Measurements from ENCODE around the gene ATXN8OS.
"Not testable (repeated sequence)": the region's sequence is repeated elsewhere in the genome, so short reads cannot be mapped to it uniquely, and the experiment has no call there.

The ATXN8OS gene

DNA sequence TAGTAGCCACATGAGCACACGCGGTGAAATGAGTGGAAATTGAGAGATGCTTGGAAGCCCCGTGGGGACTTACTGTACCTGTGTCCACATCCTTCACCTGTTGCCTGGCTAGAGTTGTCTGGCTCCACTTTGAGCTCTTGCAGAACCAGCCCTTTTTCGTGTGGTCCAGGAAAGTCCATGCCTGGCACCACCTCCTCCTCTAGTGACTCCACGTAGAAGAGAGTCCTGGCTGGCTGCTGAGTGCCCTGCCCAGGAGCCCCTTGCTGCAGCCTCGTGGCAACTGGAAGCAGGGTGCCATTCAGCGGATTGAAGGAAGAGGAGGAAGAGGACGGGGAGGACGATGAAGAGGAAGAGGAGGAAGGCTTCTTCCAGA, 515 bp upstream of the ATXN8OS start:
- TF ChIP-seq, protein P1, sequence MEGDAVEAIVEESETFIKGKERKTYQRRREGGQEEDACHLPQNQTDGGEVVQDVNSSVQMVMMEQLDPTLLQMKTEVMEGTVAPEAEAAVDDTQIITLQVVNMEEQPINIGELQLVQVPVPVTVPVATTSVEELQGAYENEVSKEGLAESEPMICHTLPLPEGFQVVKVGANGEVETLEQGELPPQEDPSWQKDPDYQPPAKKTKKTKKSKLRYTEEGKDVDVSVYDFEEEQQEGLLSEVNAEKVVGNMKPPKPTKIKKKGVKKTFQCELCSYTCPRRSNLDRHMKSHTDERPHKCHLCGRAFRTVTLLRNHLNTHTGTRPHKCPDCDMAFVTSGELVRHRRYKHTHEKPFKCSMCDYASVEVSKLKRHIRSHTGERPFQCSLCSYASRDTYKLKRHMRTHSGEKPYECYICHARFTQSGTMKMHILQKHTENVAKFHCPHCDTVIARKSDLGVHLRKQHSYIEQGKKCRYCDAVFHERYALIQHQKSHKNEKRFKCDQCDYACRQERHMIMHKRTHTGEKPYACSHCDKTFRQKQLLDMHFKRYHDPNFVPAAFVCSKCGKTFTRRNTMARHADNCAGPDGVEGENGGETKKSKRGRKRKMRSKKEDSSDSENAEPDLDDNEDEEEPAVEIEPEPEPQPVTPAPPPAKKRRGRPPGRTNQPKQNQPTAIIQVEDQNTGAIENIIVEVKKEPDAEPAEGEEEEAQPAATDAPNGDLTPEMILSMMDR (conservative IDR thresholded peaks at IDR 0.05), result no peak
- no peak overlapping the region for H3K27ac ChIP-seq

- H3K27ac ChIP-seq, result no peak within 1 kb of the TSS
- TF ChIP-seq, protein P1 (conservative IDR thresholded peaks at IDR 0.05), result no peak
Observed at GRCh38 chr13:70108356-70109105, 905 bp downstream of the ATXN8OS start, which contains the start of gene KLHL1. TSS of gene KLHL1 (minus strand) at chr13:70108452. CDS start at chr13:70107699, 753 bp downstream.

GRCh38 chr13:70117338-70117905, 9.8 kb downstream of the ATXN8OS start:
- no peak overlapping the region for H3K27ac ChIP-seq
- TF ChIP-seq, protein P1 (conservative IDR thresholded peaks at IDR 0.05), result no peak

- TF ChIP-seq, protein P1 (conservative IDR thresholded peaks at IDR 0.05), result no peak
- H3K27ac ChIP-seq, result no peak overlapping the region
Observed at GRCh38 chr13:70125693-70126092, 18.1 kb downstream of the ATXN8OS start.

GRCh38 chr13:70128098-70128497, 20.5 kb downstream of the ATXN8OS start:
- TF ChIP-seq, protein P1 (conservative IDR thresholded peaks at IDR 0.05), result no peak

DNA sequence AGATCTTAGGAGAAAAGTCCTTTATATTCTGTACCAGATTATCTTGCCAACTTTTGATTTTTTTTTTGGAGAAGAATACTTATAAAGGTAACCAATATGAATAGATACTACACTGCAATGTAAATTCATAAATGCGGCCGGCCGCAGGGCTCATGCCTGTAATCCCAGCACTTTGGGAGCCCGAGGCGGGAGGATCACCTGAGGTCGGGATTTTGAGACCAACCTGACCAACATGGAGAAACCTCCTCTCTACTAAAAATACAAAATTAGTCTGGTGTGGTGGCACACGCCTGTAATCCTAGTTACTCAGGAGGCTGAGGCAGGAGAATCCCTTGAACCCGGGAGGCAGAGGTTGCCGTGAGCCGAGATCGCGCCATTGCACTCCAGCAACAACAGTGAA, 35.0 kb downstream of the ATXN8OS start:
- not testable (repeated sequence) for H3K27ac ChIP-seq

More at GRCh38 chr13:70128098-70128497, 20.5 kb downstream of the ATXN8OS start:
- H3K27ac ChIP-seq, result no peak overlapping the region

GRCh38 chr13:70162141-70162540, 54.5 kb downstream of the ATXN8OS start:
- TF ChIP-seq, protein P1 (conservative IDR thresholded peaks at IDR 0.05), result no peak

DNA sequence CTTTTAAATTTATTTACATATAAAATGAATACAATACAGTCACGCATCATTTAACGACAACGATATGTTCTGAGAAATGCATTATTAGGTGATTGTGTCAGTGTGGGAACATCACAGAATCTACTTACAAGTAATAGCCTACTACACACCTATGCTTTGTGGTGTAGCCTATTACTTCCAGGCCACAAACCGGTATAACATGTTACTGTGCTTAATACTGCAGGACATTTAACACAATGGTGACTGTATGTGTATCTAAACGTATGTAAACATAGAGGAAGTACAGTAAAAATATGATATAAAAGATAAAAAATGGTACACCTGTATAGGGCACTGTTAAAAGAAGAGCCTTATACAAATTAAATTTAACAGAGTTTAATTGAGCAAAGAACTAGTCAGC, 63.1 kb downstream of the ATXN8OS start:
- TF ChIP-seq, protein P1 (conservative IDR thresholded peaks at IDR 0.05), result no peak
- H3K27ac ChIP-seq, result no peak overlapping the region

More at GRCh38 chr13:70162141-70162540, 54.5 kb downstream of the ATXN8OS start:
- no peak overlapping the region for H3K27ac ChIP-seq
